K562 (cell line): ENCODE data around the gene POMGNT1. TPM values are rescaled to one million over a fixed set of nuclear protein-coding genes. Genes with fewer than 3 reads are reported as not detected.

Experiments
- ARHGAP35 ChIP-seq: fragments of 450-650 bp; IDR thresholded peaks from 2 replicates; pipeline ENCODE4 v1.6.1; 2018; ENCODE audit not compliant: partially characterized antibody
- MAFG ChIP-seq: fragments of 450-650 bp; conservative IDR thresholded peaks from 2 replicates; pipeline ENCODE4 v1.6.1; 2016; ENCODE audit warnings: missing genetic modification characterization, missing compliant biosample characterization
- XRCC5 ChIP-seq: fragments of 200-400 bp; formaldehyde crosslinking; IDR thresholded peaks from 2 replicates; pipeline ENCODE4 v1.6.1; 2017; ENCODE audit warnings: low read depth, mild to moderate bottlenecking, low read length
- ZFP1 ChIP-seq: fragments of 450-650 bp; formaldehyde crosslinking; IDR thresholded peaks from 2 replicates; pipeline ENCODE4 v1.4.0; 2020; ENCODE audit warnings: mild to moderate bottlenecking, mixed read lengths
- ZFX ChIP-seq: sonication (generic); formaldehyde crosslinking; IDR thresholded peaks from 2 replicates; pipeline ENCODE4 v1.8.0; 2022; ENCODE audit warnings: mild to moderate bottlenecking, missing genetic modification reagents, moderate library complexity
- ZNF431 ChIP-seq: sonication (generic); formaldehyde crosslinking; IDR thresholded peaks from 2 replicates; pipeline ENCODE4 v1.8.0; 2022; ENCODE audit warnings: mild to moderate bottlenecking, missing genetic modification reagents
- polyA plus RNA-seq, 8 experiments: library from polyadenylated mRNA; depleted of rRNA in 4 of 8; stranded (reverse) in 5 of 8; unstranded in 3 of 8; fragments of >200 nt; fragmentation: Nextera tagmentation in 2 of 8; fragmentation: Illumina TruSeq in 1 of 8; extraction: Ambion mirVana in 2 of 8; extraction: Trizol in 1 of 8; gene quantifications; 2 replicates each; pipeline versions ENCODE4 v1.2.1 to v1.2.3, GENCODE V29; 2011 to 2014; ENCODE audit warnings: inconsistent platforms in 1 of 8, missing spikeins in 1 of 8
- total RNA-seq, 7 experiments: library from RNA; depleted of rRNA in 6 of 7; stranded (reverse); fragments of >200 nt in 6 of 7; fragmentation: Illumina TruSeq in 2 of 7; extraction: Trizol in 2 of 7; gene quantifications; 2 replicates each; pipeline versions ENCODE4 v1.2.1 to v1.2.3, GENCODE V29; 2011 to 2021; ENCODE audit warnings: low replicate concordance in 1 of 7
- TF ChIP-seq, protein P1 (sequence below), 3 experiments: fragments of 200-800 bp in 1 of 3; fragments of 250-450 bp in 1 of 3; fragments of 450-650 bp in 1 of 3; sonication (Bioruptor Pico) in 1 of 3; sonication (Bioruptor generic) in 1 of 3; formaldehyde crosslinking in 1 of 3; IDR thresholded peaks; 2 replicates each; pipeline versions ENCODE4 v1.6.1 to v1.8.0; 2016 to 2022; ENCODE audit warnings: mild to moderate bottlenecking in 2 of 3, missing genetic modification characterization in 2 of 3, missing compliant biosample characterization in 1 of 3, moderate library complexity in 1 of 3
- TF ChIP-seq, protein P2 (sequence below): fragments of 250-450 bp; sonication (Bioruptor Pico); IDR thresholded peaks from 2 replicates; pipeline ENCODE4 v1.4.0; 2020
- TF ChIP-seq, protein P3 (sequence below): sonication (generic); formaldehyde crosslinking; IDR thresholded peaks from 2 replicates; pipeline ENCODE4 v1.8.0; 2022; ENCODE audit warnings: mild to moderate bottlenecking, missing genetic modification reagents
- TF ChIP-seq, protein P4 (sequence below): fragments of 200-800 bp; sonication (Bioruptor generic); IDR thresholded peaks from 2 replicates; pipeline ENCODE4 v1.6.1; 2016; ENCODE audit warnings: missing genetic modification characterization, missing compliant biosample characterization
- TF ChIP-seq, protein P5 (sequence below): fragments of 450-650 bp; formaldehyde crosslinking; IDR thresholded peaks from 2 replicates; pipeline ENCODE4 v1.4.0; 2022; ENCODE audit warnings: missing genetic modification characterization

Gene POMGNT1
- total and polyA plus RNA-seq, 9 of the 15 experiments (the other 6 are each of a cell fraction or from before 2014, with no cell fraction given) = 14.1 to 58.9 (median 37.8) TPM

DNA sequence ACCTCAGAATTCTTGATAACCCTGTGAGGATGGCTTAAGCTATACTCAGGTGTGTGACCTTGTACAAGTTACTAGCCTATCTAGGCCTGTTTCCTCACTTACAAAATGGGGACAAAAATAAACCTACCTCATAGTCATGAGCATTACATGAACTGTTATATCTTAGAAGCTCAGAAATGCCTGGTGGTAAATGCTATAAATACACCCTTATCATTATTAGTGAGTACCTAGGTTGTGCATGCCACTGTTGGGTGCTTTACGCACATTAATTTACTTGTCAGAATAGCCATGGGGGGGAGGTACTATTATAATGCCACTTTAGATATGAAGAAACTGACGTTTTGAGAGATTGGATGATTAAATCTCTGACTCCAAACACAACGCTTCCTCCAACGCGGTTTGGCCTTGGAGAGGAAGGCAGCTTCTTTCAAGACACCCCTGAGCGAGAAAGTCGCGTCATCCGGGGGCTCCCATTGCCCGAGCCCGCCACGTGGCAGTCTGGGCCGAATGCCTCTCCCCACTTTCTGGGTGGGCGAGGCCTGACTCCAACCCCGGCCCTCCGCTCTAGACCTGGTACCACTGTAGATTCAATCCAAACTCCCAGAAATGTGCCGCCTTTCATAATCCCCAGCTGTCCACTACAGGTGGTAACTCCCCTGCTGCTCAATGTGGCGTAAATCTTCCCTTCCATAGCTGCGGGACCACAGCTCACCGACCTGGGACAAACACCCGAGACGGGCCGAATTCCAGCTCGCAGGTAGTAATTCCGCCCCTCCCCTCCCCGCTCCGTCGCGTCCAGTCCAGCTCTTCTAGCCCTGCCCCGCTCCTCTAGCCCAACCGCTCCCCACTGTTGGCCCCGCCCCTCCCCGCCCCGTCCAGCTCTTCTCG, 48.6 kb upstream of the POMGNT1 start (continued):
- TF ChIP-seq, protein P1, sequence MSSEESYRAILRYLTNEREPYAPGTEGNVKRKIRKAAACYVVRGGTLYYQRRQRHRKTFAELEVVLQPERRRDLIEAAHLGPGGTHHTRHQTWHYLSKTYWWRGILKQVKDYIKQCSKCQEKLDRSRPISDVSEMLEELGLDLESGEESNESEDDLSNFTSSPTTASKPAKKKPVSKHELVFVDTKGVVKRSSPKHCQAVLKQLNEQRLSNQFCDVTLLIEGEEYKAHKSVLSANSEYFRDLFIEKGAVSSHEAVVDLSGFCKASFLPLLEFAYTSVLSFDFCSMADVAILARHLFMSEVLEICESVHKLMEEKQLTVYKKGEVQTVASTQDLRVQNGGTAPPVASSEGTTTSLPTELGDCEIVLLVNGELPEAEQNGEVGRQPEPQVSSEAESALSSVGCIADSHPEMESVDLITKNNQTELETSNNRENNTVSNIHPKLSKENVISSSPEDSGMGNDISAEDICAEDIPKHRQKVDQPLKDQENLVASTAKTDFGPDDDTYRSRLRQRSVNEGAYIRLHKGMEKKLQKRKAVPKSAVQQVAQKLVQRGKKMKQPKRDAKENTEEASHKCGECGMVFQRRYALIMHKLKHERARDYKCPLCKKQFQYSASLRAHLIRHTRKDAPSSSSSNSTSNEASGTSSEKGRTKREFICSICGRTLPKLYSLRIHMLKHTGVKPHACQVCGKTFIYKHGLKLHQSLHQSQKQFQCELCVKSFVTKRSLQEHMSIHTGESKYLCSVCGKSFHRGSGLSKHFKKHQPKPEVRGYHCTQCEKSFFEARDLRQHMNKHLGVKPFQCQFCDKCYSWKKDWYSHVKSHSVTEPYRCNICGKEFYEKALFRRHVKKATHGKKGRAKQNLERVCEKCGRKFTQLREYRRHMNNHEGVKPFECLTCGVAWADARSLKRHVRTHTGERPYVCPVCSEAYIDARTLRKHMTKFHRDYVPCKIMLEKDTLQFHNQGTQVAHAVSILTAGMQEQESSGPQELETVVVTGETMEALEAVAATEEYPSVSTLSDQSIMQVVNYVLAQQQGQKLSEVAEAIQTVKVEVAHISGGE (CRISPR knock-in tag; IDR thresholded peaks at IDR 0.05) = no peak
- TF ChIP-seq ZFP1 (CRISPR knock-in tag) (no peak), ARHGAP35 (no peak), XRCC5 (peak; percentile 20; the same call in 1 of the 2 replicates), ZFX (CRISPR knock-in tag) (peak; percentile 92), ZNF431 (CRISPR knock-in tag) (0 out of 2 replicates have a peak, but pooled peaks have one; percentile 54), MAFG (tag) (no peak)
- TF ChIP-seq, protein P2, sequence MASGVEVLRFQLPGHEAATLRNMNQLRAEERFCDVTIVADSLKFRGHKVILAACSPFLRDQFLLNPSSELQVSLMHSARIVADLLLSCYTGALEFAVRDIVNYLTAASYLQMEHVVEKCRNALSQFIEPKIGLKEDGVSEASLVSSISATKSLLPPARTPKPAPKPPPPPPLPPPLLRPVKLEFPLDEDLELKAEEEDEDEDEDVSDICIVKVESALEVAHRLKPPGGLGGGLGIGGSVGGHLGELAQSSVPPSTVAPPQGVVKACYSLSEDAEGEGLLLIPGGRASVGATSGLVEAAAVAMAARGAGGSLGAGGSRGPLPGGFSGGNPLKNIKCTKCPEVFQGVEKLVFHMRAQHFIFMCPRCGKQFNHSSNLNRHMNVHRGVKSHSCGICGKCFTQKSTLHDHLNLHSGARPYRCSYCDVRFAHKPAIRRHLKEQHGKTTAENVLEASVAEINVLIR = no peak
- TF ChIP-seq, protein P3, sequence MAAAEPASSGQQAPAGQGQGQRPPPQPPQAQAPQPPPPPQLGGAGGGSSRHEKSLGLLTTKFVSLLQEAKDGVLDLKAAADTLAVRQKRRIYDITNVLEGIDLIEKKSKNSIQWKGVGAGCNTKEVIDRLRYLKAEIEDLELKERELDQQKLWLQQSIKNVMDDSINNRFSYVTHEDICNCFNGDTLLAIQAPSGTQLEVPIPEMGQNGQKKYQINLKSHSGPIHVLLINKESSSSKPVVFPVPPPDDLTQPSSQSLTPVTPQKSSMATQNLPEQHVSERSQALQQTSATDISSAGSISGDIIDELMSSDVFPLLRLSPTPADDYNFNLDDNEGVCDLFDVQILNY (CRISPR knock-in tag) = 0 out of 2 replicates have a peak, but pooled peaks have one; percentile 16
- TF ChIP-seq, protein P4, sequence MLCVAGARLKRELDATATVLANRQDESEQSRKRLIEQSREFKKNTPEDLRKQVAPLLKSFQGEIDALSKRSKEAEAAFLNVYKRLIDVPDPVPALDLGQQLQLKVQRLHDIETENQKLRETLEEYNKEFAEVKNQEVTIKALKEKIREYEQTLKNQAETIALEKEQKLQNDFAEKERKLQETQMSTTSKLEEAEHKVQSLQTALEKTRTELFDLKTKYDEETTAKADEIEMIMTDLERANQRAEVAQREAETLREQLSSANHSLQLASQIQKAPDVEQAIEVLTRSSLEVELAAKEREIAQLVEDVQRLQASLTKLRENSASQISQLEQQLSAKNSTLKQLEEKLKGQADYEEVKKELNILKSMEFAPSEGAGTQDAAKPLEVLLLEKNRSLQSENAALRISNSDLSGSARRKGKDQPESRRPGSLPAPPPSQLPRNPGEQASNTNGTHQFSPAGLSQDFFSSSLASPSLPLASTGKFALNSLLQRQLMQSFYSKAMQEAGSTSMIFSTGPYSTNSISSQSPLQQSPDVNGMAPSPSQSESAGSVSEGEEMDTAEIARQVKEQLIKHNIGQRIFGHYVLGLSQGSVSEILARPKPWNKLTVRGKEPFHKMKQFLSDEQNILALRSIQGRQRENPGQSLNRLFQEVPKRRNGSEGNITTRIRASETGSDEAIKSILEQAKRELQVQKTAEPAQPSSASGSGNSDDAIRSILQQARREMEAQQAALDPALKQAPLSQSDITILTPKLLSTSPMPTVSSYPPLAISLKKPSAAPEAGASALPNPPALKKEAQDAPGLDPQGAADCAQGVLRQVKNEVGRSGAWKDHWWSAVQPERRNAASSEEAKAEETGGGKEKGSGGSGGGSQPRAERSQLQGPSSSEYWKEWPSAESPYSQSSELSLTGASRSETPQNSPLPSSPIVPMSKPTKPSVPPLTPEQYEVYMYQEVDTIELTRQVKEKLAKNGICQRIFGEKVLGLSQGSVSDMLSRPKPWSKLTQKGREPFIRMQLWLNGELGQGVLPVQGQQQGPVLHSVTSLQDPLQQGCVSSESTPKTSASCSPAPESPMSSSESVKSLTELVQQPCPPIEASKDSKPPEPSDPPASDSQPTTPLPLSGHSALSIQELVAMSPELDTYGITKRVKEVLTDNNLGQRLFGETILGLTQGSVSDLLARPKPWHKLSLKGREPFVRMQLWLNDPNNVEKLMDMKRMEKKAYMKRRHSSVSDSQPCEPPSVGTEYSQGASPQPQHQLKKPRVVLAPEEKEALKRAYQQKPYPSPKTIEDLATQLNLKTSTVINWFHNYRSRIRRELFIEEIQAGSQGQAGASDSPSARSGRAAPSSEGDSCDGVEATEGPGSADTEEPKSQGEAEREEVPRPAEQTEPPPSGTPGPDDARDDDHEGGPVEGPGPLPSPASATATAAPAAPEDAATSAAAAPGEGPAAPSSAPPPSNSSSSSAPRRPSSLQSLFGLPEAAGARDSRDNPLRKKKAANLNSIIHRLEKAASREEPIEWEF = no peak
- TF ChIP-seq, protein P5, sequence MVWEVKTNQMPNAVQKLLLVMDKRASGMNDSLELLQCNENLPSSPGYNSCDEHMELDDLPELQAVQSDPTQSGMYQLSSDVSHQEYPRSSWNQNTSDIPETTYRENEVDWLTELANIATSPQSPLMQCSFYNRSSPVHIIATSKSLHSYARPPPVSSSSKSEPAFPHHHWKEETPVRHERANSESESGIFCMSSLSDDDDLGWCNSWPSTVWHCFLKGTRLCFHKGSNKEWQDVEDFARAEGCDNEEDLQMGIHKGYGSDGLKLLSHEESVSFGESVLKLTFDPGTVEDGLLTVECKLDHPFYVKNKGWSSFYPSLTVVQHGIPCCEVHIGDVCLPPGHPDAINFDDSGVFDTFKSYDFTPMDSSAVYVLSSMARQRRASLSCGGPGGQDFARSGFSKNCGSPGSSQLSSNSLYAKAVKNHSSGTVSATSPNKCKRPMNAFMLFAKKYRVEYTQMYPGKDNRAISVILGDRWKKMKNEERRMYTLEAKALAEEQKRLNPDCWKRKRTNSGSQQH (CRISPR knock-in tag) = 0 out of 2 replicates have a peak, but pooled peaks have one; percentile 43
